Sigmoid colon (tissue), 7 donors: ENCODE measurements around the gene CHRNA7. TPM values are rescaled to one million over a fixed set of nuclear protein-coding genes. Genes with fewer than 3 reads are reported as not detected.

Experiments
- DNase-seq: peaks from one replicate; pipeline ENCODE4 v3.0.0-alpha.2; 2019
- H3K27ac ChIP-seq, 4 donors: fragments of 200-600 bp; sonication (generic); one replicate each; pipeline ENCODE4 v1.5.1; 2016 to 2019; ENCODE audit warnings: mild to moderate bottlenecking in 1 of 4
- H3K27me3 ChIP-seq, 3 donors: fragments of 200-600 bp; sonication (generic); one replicate each; pipeline ENCODE4 v1.5.1; 2019; ENCODE audit warnings: mild to moderate bottlenecking in 1 of 3
- H3K36me3 ChIP-seq, 4 donors: fragments of 200-600 bp; sonication (generic); one replicate each; pipeline ENCODE4 v1.5.1; 2016 to 2019
- H3K4me1 ChIP-seq, 4 donors: fragments of 200-600 bp; sonication (generic); one replicate each; pipeline ENCODE4 v1.5.1; 2017 to 2019
- H3K4me3 ChIP-seq, 4 donors: fragments of 200-600 bp; sonication (generic); one replicate each; pipeline ENCODE4 v1.5.1; 2017 to 2019; ENCODE audit warnings: mild to moderate bottlenecking in 2 of 4, moderate library complexity in 1 of 4
- H3K9me3 ChIP-seq, 4 donors: fragments of 200-600 bp in 3 of 4; sonication (generic) in 3 of 4; one replicate each; pipeline versions ENCODE4 v1.5.1 to v1.6.1; 2013 to 2019
- EP300 ChIP-seq, 4 donors: sonication (generic); formaldehyde crosslinking; IDR thresholded peaks; one replicate each; pipeline ENCODE4 v1.6.1; 2017; ENCODE audit warnings: antibody characterized with exemption in 4 of 4
- POLR2A ChIP-seq, 2 donors: fragments of 450-650 bp; IDR thresholded peaks; one replicate each; pipeline ENCODE4 v1.6.1; 2016; ENCODE audit warnings: antibody characterized with exemption in 2 of 2, mild to moderate bottlenecking in 2 of 2, moderate library complexity in 2 of 2
- POLR2AphosphoS5 ChIP-seq, 4 donors: sonication (generic); formaldehyde crosslinking; IDR thresholded peaks; one replicate each; pipeline ENCODE4 v1.6.1; 2017; ENCODE audit warnings: antibody characterized with exemption in 4 of 4
- WGBS, 2 donors: extraction: QIAGEN DNeasy Blood & Tissue Kit; methylation state at CpG; one replicate each; pipeline ENCODE4 v1.1.7; 2013; 5-methylcytosine and 5-hydroxymethylcytosine counted together
- intact Hi-C: fragments of 100-400 bp; cut with DNase I; formaldehyde crosslinking; loops from one replicate; pipeline ENCODE4 v1.15.1; 2023
- polyA plus RNA-seq, 3 donors: library from polyadenylated mRNA; stranded (reverse); fragments of 200-250 nt; gene quantifications; one replicate each; pipeline ENCODE4 v1.2.3, GENCODE V29; 2013
- total RNA-seq, 4 donors: library from RNA; depleted of rRNA; stranded (reverse); fragments of >200 nt; gene quantifications; one replicate each; pipeline ENCODE4 v1.1.0, GENCODE V29; 2016
- TF ChIP-seq, protein P1 (sequence below), 4 experiments: fragments of 450-650 bp in 3 of 4; fragments of 200-600 bp in 1 of 4; IDR thresholded peaks; one replicate each; pipeline ENCODE4 v1.5.1; 2016 to 2019; ENCODE audit warnings: antibody characterized with exemption in 4 of 4, mild to moderate bottlenecking in 3 of 4, moderate library complexity in 2 of 4
- donor health status: healthy with polysubstance abuse.
- donor health status: Bipolar disorder and iron deficiency.
- donor health status: healthy.

Gene CHRNA7
- total and polyA plus RNA-seq, 7 donors, result 0.54 to 7.8 (median 1.4) TPM; not detected in 1

DNA sequence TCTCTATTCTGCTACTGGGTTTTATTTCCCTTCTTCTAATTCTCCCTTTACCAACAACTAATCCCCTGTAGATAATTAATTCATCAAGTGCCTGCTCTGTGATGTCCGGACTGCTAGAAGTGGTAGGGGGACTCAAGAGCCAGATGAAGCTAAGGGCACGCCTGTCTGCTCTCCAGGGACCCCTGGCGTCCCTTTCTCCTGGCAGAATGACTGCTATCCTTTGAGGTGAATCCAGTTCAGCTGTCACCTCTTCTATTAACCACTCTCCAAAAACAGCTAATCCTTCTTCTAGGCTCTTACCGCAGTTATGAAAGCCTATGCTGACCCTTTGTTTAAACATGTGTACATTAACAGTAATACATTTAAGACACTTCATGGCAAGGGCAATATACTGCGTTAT lies 1.4 kb upstream of the CHRNA7 start:
- 6 to 10% methylated on average over 5 of the region's 5 CpGs for WGBS, 2 donors
- no peak for DNase-seq
- H3K27me3 ChIP-seq, result peaks cover 0 to 38% (median 0%) of the 10 kb centered on the region in 3 donors
- H3K4me1 ChIP-seq, result peaks cover 0 to 19% (median 18%) of the 10 kb centered on the region in 4 donors
- H3K36me3 ChIP-seq, result no peaks in the 10 kb centered on the region
- H3K4me3 ChIP-seq, result peak overlapping the region in 2 of 4 donors; percentile 63 to 71
- no peak overlapping the region for H3K27ac ChIP-seq
- no peaks in the 10 kb centered on the region for H3K9me3 ChIP-seq
- intact Hi-C loops, result no loop called here
- TF ChIP-seq POLR2A (IDR thresholded peaks at IDR 0.05), result no peak
- TF ChIP-seq POLR2AphosphoS5 (IDR thresholded peaks at IDR 0.05), result no peak
- no peak for TF ChIP-seq EP300 (IDR thresholded peaks at IDR 0.05)
- TF ChIP-seq, protein P1, sequence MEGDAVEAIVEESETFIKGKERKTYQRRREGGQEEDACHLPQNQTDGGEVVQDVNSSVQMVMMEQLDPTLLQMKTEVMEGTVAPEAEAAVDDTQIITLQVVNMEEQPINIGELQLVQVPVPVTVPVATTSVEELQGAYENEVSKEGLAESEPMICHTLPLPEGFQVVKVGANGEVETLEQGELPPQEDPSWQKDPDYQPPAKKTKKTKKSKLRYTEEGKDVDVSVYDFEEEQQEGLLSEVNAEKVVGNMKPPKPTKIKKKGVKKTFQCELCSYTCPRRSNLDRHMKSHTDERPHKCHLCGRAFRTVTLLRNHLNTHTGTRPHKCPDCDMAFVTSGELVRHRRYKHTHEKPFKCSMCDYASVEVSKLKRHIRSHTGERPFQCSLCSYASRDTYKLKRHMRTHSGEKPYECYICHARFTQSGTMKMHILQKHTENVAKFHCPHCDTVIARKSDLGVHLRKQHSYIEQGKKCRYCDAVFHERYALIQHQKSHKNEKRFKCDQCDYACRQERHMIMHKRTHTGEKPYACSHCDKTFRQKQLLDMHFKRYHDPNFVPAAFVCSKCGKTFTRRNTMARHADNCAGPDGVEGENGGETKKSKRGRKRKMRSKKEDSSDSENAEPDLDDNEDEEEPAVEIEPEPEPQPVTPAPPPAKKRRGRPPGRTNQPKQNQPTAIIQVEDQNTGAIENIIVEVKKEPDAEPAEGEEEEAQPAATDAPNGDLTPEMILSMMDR (IDR thresholded peaks at IDR 0.05), result no peak

DNA sequence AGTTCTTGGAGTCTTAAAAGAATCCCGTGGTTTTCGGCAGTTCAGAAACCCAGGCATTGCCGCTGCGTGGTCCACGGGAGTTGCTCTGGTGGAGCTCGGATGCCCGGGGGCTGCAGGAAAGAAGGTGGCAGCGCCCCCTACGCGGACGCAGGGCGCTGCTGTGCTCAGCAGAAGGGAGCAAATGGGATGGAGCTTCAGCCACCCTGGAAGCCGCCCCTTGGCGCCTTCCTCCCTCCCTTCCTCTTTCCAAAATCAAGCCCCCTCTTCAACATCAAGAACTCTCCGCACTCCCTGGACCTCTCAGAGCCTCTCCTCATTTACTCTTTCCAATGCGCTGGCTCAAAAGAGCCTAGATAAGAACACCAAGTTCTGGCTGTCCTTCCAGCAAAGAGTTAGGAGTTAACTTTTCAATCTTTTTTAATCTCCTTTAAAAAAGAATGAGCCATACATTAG lies 880 bp upstream of the CHRNA7 start:
- H3K4me3 ChIP-seq, result peak overlapping the region; percentile 28 to 71 (median 60)
- intact Hi-C loops, result no loop called here
- DNase-seq, result no peak

DNA sequence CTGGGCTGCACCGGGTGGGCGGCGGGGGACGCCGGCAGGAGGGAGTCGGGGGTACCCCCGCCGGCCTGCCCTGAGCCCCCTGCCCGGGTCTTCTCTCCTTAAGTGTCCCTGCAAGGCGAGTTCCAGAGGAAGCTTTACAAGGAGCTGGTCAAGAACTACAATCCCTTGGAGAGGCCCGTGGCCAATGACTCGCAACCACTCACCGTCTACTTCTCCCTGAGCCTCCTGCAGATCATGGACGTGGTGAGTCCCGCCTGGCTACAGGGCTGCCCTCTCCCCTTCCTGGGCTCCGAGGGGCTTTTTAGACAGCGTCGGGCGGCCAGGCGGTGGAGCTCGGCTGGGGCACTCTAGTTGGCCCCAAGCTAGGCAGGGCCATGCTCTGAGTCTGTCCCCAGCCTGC lies 480 bp downstream of the CHRNA7 start:
- Histone ChIP-seq H3K4me3 (peak overlapping the region; percentile 38 to 71 (median 60)), H3K9me3 (no peaks in the 10 kb centered on the region), H3K27ac (peak overlapping the region in 3 of 4 donors; percentile 43 to 50 (median 50)), H3K27me3 (peaks cover 0 to 38% (median 0%) of the 10 kb centered on the region in 3 donors), H3K4me1 (peaks cover 0 to 19% (median 18%) of the 10 kb centered on the region in 4 donors), H3K36me3 (no peaks in the 10 kb centered on the region)
- no peak for DNase-seq
- intact Hi-C loops, result loop anchor here (5.0 kb wide), 2 partner anchors 53 to 158 kb away; partner anchors contain the start of gene OTUD7A
- WGBS, 2 donors, result 4% methylated on average over 21 of the region's 21 CpGs
- TF ChIP-seq EP300 (IDR thresholded peaks at IDR 0.05), result no peak
- no peak for TF ChIP-seq POLR2AphosphoS5 (IDR thresholded peaks at IDR 0.05)
- TF ChIP-seq, protein P1 (IDR thresholded peaks at IDR 0.05), result no peak
- TF ChIP-seq POLR2A (IDR thresholded peaks at IDR 0.05), result no peak

More for the DNA sequence above, 880 bp upstream of the CHRNA7 start:
- Histone ChIP-seq H3K9me3 (no peaks in the 10 kb centered on the region), H3K36me3 (no peaks in the 10 kb centered on the region), H3K27me3 (peaks cover 0 to 38% (median 0%) of the 10 kb centered on the region in 3 donors), H3K4me1 (peaks cover 0 to 19% (median 18%) of the 10 kb centered on the region in 4 donors), H3K27ac (no peak overlapping the region)
- 1% methylated on average over 16 of the region's 16 CpGs for WGBS, 2 donors
- TF ChIP-seq, protein P1 (IDR thresholded peaks at IDR 0.05), result peak in 2 of 4 experiments; percentile 9 to 17
- no peak for TF ChIP-seq POLR2A (IDR thresholded peaks at IDR 0.05)

DNA sequence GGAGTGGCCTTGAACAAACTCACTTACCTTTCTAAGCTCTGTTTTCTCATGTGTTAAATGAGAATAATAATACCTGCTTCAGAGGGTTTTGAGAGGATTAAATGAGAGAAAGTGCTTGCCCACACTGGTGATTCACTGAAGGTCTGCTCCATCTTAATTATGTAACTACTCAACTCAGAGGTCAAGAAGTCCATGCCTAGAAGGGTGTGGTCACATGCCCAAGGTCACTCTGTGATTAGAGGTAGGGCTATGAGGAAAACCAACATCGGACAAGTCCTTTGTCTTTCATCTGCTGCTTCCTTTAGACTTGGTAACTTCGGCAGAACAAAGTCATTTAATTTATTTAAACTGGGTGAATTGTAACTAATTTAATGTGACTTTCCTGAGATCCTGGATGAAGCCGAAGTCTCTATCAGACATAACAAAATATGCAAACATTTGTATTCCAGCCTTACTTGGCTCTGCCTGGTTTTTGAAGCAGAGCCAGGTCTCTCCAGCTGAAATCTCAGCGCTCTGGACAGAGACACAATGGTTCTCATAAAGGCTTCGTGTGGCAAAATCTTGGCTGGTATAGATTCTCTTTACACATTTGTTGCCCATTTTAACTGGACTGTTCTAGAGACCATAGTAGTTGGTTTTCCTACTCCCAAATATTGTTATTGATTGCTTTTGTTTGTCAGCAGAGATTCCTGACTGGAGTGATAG lies 3.0 kb downstream of the CHRNA7 start:
- H3K4me1 ChIP-seq, result peaks cover 0 to 19% (median 18%) of the 10 kb centered on the region in 4 donors
- H3K36me3 ChIP-seq, result no peaks in the 10 kb centered on the region
- TF ChIP-seq EP300 (IDR thresholded peaks at IDR 0.05) (no peak), POLR2A (IDR thresholded peaks at IDR 0.05) (no peak), POLR2AphosphoS5 (IDR thresholded peaks at IDR 0.05) (no peak)
- TF ChIP-seq, protein P1 (IDR thresholded peaks at IDR 0.05), result no peak
- H3K27ac ChIP-seq, result no peak overlapping the region
- H3K4me3 ChIP-seq, result no peak overlapping the region
- intact Hi-C loops, result loop anchor here (5.0 kb wide), 2 partner anchors 56 to 161 kb away; partner anchors contain the start of gene OTUD7A
- H3K27me3 ChIP-seq, result peaks cover 0 to 36% (median 0%) of the 10 kb centered on the region in 3 donors
- no peak for DNase-seq
- H3K9me3 ChIP-seq, result no peaks in the 10 kb centered on the region
- 12 to 51% methylated on average over 5 of the region's 5 CpGs for WGBS, 2 donors
